GM12891 (cell line): ENCODE data around the gene RGS19.

Experiments used
- POLR2A ChIP-seq: IDR thresholded peaks from 2 replicates; pipeline ENCODE4 v1.6.1; 2011; ENCODE audit warnings: low read depth, low read length, control low read depth
- POLR2AphosphoS5 ChIP-seq: IDR thresholded peaks from 2 replicates; pipeline ENCODE4 v1.6.1; 2011; ENCODE audit warnings: low read depth, low read length, control low read depth
- SPI1 ChIP-seq: IDR thresholded peaks from 2 replicates; pipeline ENCODE4 v1.6.1; 2011; ENCODE audit warnings: low read depth, low read length, control low read depth
- TAF1 ChIP-seq: IDR thresholded peaks from 2 replicates; pipeline ENCODE4 v1.6.1; 2011; ENCODE audit warnings: low read depth, low read length, control low read depth

DNA sequence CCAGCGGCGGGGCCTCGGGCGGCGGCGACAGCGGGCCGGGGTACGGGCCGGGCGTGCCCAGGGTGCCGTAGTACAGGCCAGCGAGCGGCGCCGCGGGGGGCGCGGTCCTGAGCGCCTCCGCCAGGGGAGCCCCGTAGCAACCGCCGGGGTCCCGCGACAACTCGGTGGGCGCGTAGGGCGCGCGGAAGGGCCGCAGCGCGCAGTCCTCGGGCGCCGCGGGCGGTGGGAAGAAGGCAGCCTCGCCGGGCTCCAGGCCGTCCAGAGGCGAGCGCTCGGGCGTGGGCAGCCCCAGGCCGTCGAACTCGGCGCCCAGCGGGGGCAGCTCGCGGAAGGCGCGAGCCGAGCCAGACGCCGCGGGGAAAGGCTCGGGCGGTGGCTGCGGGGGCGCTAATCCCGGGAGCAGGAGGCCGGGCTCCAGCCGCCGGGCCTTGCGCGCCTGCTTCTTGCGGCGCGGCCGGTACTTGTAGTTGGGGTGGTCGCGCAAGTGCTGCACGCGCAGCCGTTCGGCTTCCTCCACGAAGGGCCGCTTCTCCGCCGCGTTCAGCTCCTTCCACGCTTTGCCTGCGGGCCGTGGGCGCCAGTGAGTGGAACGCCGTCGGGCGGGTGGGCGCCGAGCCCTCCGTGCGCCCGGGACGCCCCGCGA is 30.8 kb downstream of the RGS19 start:
- TF ChIP-seq POLR2A (no peak), POLR2AphosphoS5 (no peak), TAF1 (no peak), SPI1 (no peak)
